ENCODE results near the gene KLHDC8A. TPM values are rescaled to one million over a fixed set of nuclear protein-coding genes. Genes with fewer than 3 reads are reported as not detected.

The KLHDC8A gene
- total RNA-seq, 4 donors from 2014 or later: 0.88 to 14.1 (median 7.5) TPM; not detected in 1

DNA sequence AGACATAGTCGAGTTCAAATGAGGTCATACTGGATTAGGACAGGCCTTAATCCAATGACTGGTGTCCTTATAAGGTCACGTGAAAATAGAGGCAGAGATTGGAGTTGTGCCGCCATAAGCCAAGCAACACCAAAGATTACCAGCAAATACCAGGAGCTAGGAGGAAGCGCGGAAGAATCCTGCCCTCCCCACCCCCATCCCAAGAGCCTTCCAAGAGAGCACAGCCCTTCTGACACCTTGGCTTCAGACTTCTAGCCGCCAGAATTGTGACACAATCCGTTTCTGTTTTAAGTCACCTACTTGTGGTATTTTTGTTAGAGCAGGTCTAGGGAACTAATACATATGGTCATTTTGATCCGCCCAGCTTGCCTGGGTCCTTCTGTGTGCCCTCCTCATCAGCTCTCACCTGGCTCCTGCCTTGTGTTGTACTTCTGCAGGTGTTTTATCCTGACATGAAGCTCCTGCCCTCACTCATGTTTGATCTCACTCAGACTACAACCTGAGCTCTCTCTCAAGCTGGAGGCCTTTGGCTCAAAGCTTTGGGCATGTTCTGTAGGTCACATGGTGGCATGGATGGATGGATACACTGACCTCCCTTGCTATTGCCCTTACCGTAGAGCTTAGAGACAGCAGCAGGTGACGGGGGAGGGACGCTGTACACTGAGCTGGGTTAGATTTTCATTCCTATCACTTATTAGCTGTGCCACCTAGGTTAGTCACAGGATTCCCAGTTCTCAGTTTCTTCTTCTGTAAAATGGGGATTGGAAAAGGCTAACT, 24.5 kb downstream of the KLHDC8A start:
- Histone ChIP-seq H3K36me3 (no peaks in the 10 kb centered on the region), H3K4me3 (no peak overlapping the region), H3K27me3 (no peaks in the 10 kb centered on the region), H3K4me1 (no peaks in the 10 kb centered on the region), H3K9me3 (no peaks in the 10 kb centered on the region), H3K27ac (no peak overlapping the region)
- intact Hi-C loops (cut with DNase I; ENCODE audit: low total_unique reads): no loop called here
- no peak for DNase-seq
- TF ChIP-seq, protein P1, sequence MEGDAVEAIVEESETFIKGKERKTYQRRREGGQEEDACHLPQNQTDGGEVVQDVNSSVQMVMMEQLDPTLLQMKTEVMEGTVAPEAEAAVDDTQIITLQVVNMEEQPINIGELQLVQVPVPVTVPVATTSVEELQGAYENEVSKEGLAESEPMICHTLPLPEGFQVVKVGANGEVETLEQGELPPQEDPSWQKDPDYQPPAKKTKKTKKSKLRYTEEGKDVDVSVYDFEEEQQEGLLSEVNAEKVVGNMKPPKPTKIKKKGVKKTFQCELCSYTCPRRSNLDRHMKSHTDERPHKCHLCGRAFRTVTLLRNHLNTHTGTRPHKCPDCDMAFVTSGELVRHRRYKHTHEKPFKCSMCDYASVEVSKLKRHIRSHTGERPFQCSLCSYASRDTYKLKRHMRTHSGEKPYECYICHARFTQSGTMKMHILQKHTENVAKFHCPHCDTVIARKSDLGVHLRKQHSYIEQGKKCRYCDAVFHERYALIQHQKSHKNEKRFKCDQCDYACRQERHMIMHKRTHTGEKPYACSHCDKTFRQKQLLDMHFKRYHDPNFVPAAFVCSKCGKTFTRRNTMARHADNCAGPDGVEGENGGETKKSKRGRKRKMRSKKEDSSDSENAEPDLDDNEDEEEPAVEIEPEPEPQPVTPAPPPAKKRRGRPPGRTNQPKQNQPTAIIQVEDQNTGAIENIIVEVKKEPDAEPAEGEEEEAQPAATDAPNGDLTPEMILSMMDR (IDR thresholded peaks at IDR 0.05): no peak

DNA sequence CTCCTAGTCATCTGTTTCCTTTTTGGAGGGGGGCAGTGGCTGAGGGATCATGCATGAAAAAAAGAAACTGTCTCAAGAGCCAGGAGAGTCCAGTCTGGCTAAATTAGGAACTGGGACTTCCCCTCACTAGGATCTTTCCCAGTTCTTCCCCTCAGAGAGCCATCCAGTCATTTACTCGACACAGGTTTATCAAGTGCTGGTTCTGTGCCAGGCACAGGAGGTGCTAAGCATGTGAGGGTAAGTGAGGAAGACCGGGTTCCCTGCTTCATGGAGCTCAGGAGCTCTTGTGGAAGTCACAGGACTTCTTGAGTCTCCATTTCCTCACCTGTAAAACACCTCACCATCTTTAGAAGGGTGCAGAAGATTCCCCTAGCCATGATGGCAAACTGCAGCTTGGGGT, 26.6 kb downstream of the KLHDC8A start:
- no peaks in the 10 kb centered on the region for H3K36me3 ChIP-seq
- intact Hi-C loops (cut with DNase I; ENCODE audit: low total_unique reads): no loop called here
- H3K4me3 ChIP-seq: no peak overlapping the region
- no peaks in the 10 kb centered on the region for H3K9me3 ChIP-seq
- H3K4me1 ChIP-seq: no peaks in the 10 kb centered on the region
- no peak overlapping the region for H3K27ac ChIP-seq
- no peak for DNase-seq
- no peaks in the 10 kb centered on the region for H3K27me3 ChIP-seq
- TF ChIP-seq, protein P1 (IDR thresholded peaks at IDR 0.05): no peak
- no peak for TF ChIP-seq POLR2A (IDR thresholded peaks at IDR 0.05)

DNA sequence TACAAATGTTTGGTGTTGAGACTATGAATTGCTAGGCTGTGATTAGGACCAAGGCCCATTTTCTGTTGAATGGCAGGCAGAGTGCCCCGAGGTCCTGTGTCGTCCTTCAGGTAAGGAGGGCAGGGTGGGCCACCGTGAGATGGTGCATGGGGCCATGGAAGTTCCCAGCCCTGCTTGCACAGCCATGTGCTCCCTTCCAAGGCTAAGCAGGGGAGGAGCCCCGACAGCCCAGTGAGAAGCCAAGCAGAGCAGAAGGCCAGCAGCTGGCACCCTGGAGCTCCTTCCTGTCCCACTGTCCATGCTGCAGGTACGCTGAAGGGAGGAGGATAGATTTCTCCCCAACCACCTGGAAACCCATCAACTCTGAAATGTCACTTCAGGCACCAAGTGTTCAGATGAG, 27.0 kb downstream of the KLHDC8A start:
- Histone ChIP-seq H3K4me1 (no peaks in the 10 kb centered on the region), H3K27me3 (no peaks in the 10 kb centered on the region), H3K9me3 (no peaks in the 10 kb centered on the region), H3K36me3 (no peaks in the 10 kb centered on the region), H3K27ac (no peak overlapping the region), H3K4me3 (no peak overlapping the region)
- TF ChIP-seq, protein P1 (IDR thresholded peaks at IDR 0.05): no peak
- no peak for TF ChIP-seq POLR2A (IDR thresholded peaks at IDR 0.05)
- intact Hi-C loops (cut with DNase I; ENCODE audit: low total_unique reads): no loop called here
- no peak for DNase-seq

DNA sequence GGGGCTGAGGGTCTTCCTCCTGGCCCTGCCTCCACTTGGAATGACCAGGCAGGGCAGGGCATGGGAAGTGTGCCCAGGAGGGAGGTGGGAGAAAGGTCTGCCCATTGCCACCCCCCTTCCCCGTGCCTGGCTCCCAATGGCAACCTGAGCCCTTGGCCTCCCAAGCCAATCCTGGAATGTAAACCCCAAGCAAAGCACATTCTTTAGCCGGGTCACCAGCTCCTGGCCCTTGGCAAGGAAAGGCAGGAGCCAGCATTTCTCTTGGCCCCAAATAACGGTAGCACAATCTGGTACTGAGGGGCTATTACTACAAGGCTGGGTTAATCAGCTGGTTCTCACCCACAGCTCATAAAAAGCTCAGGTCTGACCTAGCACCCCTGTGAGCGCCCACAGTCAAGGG, 28.2 kb downstream of the KLHDC8A start:
- no peaks in the 10 kb centered on the region for H3K36me3 ChIP-seq
- no peak for TF ChIP-seq POLR2A (IDR thresholded peaks at IDR 0.05)
- TF ChIP-seq, protein P1 (IDR thresholded peaks at IDR 0.05): no peak
- H3K9me3 ChIP-seq: no peaks in the 10 kb centered on the region
- H3K27ac ChIP-seq: no peak overlapping the region
- H3K4me3 ChIP-seq: no peak overlapping the region
- no peaks in the 10 kb centered on the region for H3K27me3 ChIP-seq
- DNase-seq: no peak
- H3K4me1 ChIP-seq: no peaks in the 10 kb centered on the region
- intact Hi-C loops (cut with DNase I; ENCODE audit: low total_unique reads): no loop called here

DNA sequence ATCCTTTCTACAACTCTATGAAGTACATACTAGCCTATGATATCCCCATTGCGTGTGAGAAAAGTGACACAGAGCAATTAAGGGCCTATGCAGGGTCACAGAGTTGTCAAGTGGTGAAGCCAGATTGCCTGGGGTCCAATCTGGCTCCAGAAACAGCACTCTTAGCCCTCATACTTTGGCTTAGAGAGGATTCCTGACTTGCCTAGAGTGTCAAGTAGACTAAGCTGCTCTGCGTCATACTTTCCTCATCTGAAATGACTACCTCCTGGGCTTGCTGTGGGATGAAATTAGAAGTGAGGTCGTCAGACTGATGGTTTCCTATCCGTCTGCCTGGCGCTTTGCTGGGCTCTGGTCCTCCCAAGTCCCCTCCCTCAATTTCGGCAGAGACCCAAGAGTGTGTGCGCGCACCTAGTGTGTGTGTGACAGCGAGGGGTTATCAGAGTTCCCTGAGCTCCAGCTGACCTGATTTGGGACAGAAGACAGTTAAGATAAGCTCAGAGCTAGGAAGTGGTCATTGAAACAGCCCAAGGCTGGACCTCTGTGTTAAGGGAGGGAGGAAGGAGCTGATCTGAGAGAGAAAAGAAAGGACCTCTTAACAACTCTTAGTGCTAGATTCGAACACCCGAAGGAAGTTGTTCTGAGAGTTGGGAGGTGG, 29.8 kb downstream of the KLHDC8A start:
- intact Hi-C loops (cut with DNase I; ENCODE audit: low total_unique reads): no loop called here
- Histone ChIP-seq H3K36me3 (no peaks in the 10 kb centered on the region), H3K4me3 (no peak overlapping the region), H3K9me3 (no peaks in the 10 kb centered on the region), H3K27ac (no peak overlapping the region), H3K4me1 (no peaks in the 10 kb centered on the region), H3K27me3 (no peaks in the 10 kb centered on the region)
- no peak for DNase-seq
- TF ChIP-seq, protein P1 (IDR thresholded peaks at IDR 0.05): no peak
- TF ChIP-seq POLR2A (IDR thresholded peaks at IDR 0.05): no peak
